ENCODE measurements around the gene BTBD6.

BTBD6 gene

GRCh38 chr14:105248368-105249181 lies at the start of gene BTBD6:
Gene BTBD6 (plus strand): TSS chr14:105248533. CDS start chr14:105248712, 179 bp downstream.
- peak; percentile 90 for DNase-seq

- no peak for DNase-seq
Observed at GRCh38 chr14:105198588-105198987, 49.7 kb upstream of the BTBD6 start.

GRCh38 chr14:105199093-105199492 lies 49.2 kb upstream of the BTBD6 start:
- DNase-seq = no peak

- no peak for DNase-seq
Observed at GRCh38 chr14:105200074-105200473, 48.3 kb upstream of the BTBD6 start.

- no peak for DNase-seq
Observed at GRCh38 chr14:105200641-105201040, 47.7 kb upstream of the BTBD6 start.

GRCh38 chr14:105201156-105201924 lies 47.0 kb upstream of the BTBD6 start:
- no peak for DNase-seq

- peak; percentile 32 for DNase-seq
Observed at GRCh38 chr14:105201925-105202513, 46.3 kb upstream of the BTBD6 start.

GRCh38 chr14:105203057-105203531 lies 45.2 kb upstream of the BTBD6 start:
- peak; percentile 63 for DNase-seq

- DNase-seq = no peak
Observed at GRCh38 chr14:105203701-105204100, 44.6 kb upstream of the BTBD6 start.

- no peak for DNase-seq
Observed at GRCh38 chr14:105204206-105204930, 44.0 kb upstream of the BTBD6 start.

- DNase-seq = no peak
Observed at GRCh38 chr14:105204931-105205672, 43.2 kb upstream of the BTBD6 start.

- no peak for DNase-seq
Observed at GRCh38 chr14:105205673-105206208, 42.6 kb upstream of the BTBD6 start.

GRCh38 chr14:105206873-105207272 lies 41.5 kb upstream of the BTBD6 start:
- DNase-seq = no peak

GRCh38 chr14:105207460-105207901 lies 40.9 kb upstream of the BTBD6 start:
- DNase-seq = no peak

GRCh38 chr14:105207996-105208737 lies 40.2 kb upstream of the BTBD6 start:
- no peak for DNase-seq

- DNase-seq = no peak
Observed at GRCh38 chr14:105208738-105209075, 39.6 kb upstream of the BTBD6 start.

- no peak for DNase-seq
Observed at GRCh38 chr14:105209091-105209490, 39.2 kb upstream of the BTBD6 start.

- no peak for DNase-seq
Observed at GRCh38 chr14:105209646-105210045, 38.7 kb upstream of the BTBD6 start.

- DNase-seq = no peak
Observed at GRCh38 chr14:105210266-105211025, 37.9 kb upstream of the BTBD6 start.

- no peak for DNase-seq
Observed at GRCh38 chr14:105211086-105211757, 37.1 kb upstream of the BTBD6 start.

All from CD4-positive, alpha-beta T cell treated with Interleukin-17A for 1 hour (primary cell).